ENCODE data around the gene CAPN5.

- TF ChIP-seq ATF3 (CRISPR knock-in tag; IDR thresholded peaks at IDR 0.05) (no peak), ZNF274 (CRISPR knock-in tag; IDR thresholded peaks at IDR 0.05) (no peak), ZNF431 (CRISPR knock-in tag; IDR thresholded peaks at IDR 0.05; ENCODE audit: borderline replicate concordance, low read depth) (no peak), BRCA1 (CRISPR knock-in tag; IDR thresholded peaks at IDR 0.05) (no peak)
Observed at GRCh38 chr11:77074205-77074604, 7.4 kb downstream of the CAPN5 start.

Measured in HepG2 (cell line).